ENCODE measurements around the gene ODAD4.

Gene ODAD4

GRCh38 chr17:41942626-41943373 lies 12.4 kb downstream of the ODAD4 start:
- no peak for DNase-seq (ENCODE audit: low spot score)
- no peak overlapping the region for H3K4me3 ChIP-seq
- H3K27ac ChIP-seq: no peak overlapping the region
- TF ChIP-seq CTCF (IDR thresholded peaks at IDR 0.05): no peak

GRCh38 chr17:41943492-41943891 lies 13.1 kb downstream of the ODAD4 start:
- Histone ChIP-seq H3K4me3 (no peak overlapping the region), H3K27ac (no peak overlapping the region)
- DNase-seq (ENCODE audit: low spot score): no peak
- TF ChIP-seq CTCF (IDR thresholded peaks at IDR 0.05): no peak

- Histone ChIP-seq H3K4me3 (no peak overlapping the region), H3K27ac (no peak overlapping the region)
- no peak for DNase-seq (ENCODE audit: low spot score)
- TF ChIP-seq CTCF (IDR thresholded peaks at IDR 0.05): no peak
These were observed 14.5 kb downstream of the ODAD4 start for GRCh38 chr17:41944943-41945342.

- no peak overlapping the region for H3K27ac ChIP-seq
- no peak for TF ChIP-seq CTCF (IDR thresholded peaks at IDR 0.05)
- H3K4me3 ChIP-seq: no peak overlapping the region
- no peak for DNase-seq (ENCODE audit: low spot score)
These were observed 18.5 kb downstream of the ODAD4 start for GRCh38 chr17:41948762-41949460.

- no peak for TF ChIP-seq CTCF (IDR thresholded peaks at IDR 0.05)
- no peak for DNase-seq (ENCODE audit: low spot score)
These were observed 26.1 kb downstream of the ODAD4 start for GRCh38 chr17:41956522-41956921.

GRCh38 chr17:41957031-41957868 lies 26.8 kb downstream of the ODAD4 start:
- TF ChIP-seq CTCF (IDR thresholded peaks at IDR 0.05): no peak
- no peak for DNase-seq (ENCODE audit: low spot score)
- no peak overlapping the region for H3K27ac ChIP-seq

More at GRCh38 chr17:41956522-41956921, 26.1 kb downstream of the ODAD4 start:
- no peak overlapping the region for H3K27ac ChIP-seq
- H3K4me3 ChIP-seq: no peak overlapping the region

More at GRCh38 chr17:41957031-41957868, 26.8 kb downstream of the ODAD4 start:
- no peak overlapping the region for H3K4me3 ChIP-seq
